ENCODE results near the gene CFAP58.

Gene CFAP58

DNA sequence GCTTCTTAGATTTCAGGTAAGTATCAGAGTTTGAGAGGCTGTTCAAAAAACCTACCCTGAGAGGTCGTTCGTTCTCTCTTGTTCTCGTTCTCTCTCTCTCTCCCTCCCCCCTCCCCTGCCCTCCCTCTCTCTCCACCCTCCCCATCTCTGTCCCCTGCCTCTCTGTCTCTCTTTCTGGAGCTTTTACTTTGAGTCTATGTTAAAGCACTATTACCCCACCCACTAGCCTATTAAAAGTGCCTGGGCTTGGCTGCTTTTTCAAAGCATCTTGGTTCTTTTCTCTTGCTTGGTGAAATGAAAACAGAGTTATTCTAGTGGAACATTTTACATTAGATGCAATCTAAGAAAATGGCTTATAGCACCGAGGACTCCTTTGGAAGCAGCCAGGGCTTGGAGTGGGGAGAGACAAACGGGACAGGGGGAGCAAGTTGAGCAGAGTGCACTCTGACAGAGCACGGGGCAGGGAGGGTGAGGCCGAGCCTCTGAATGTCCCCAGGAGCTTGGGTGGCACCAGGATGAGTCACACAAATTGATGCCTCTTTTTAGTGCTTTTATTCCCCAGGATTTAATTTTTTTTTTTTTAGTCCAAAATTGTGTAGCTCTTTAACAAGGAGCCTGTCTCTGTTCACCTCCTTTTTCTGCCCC lies 134.3 kb downstream of the CFAP58 start:
- no peak for TF ChIP-seq SIN3A (IDR thresholded peaks at IDR 0.05; ENCODE audit: borderline replicate concordance, insufficient read depth, low read length)
- no peak for TF ChIP-seq TAF1 (IDR thresholded peaks at IDR 0.05; ENCODE audit: borderline replicate concordance, insufficient read depth, low read length)
- TF ChIP-seq FOXP2 (optimal IDR thresholded peaks at IDR 0.05; ENCODE audit: borderline replicate concordance, extremely low read depth, extremely low read length, insufficient read depth) = no peak
- TF ChIP-seq, protein P1, sequence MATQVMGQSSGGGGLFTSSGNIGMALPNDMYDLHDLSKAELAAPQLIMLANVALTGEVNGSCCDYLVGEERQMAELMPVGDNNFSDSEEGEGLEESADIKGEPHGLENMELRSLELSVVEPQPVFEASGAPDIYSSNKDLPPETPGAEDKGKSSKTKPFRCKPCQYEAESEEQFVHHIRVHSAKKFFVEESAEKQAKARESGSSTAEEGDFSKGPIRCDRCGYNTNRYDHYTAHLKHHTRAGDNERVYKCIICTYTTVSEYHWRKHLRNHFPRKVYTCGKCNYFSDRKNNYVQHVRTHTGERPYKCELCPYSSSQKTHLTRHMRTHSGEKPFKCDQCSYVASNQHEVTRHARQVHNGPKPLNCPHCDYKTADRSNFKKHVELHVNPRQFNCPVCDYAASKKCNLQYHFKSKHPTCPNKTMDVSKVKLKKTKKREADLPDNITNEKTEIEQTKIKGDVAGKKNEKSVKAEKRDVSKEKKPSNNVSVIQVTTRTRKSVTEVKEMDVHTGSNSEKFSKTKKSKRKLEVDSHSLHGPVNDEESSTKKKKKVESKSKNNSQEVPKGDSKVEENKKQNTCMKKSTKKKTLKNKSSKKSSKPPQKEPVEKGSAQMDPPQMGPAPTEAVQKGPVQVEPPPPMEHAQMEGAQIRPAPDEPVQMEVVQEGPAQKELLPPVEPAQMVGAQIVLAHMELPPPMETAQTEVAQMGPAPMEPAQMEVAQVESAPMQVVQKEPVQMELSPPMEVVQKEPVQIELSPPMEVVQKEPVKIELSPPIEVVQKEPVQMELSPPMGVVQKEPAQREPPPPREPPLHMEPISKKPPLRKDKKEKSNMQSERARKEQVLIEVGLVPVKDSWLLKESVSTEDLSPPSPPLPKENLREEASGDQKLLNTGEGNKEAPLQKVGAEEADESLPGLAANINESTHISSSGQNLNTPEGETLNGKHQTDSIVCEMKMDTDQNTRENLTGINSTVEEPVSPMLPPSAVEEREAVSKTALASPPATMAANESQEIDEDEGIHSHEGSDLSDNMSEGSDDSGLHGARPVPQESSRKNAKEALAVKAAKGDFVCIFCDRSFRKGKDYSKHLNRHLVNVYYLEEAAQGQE (IDR thresholded peaks at IDR 0.05; ENCODE audit: insufficient read depth in 1 of 2, low read depth in 2 of 2, low read length in 2 of 2) = no peak
- TF ChIP-seq POLR2AphosphoS5 (IDR thresholded peaks at IDR 0.05; ENCODE audit: low read depth, low read length) = no peak

DNA sequence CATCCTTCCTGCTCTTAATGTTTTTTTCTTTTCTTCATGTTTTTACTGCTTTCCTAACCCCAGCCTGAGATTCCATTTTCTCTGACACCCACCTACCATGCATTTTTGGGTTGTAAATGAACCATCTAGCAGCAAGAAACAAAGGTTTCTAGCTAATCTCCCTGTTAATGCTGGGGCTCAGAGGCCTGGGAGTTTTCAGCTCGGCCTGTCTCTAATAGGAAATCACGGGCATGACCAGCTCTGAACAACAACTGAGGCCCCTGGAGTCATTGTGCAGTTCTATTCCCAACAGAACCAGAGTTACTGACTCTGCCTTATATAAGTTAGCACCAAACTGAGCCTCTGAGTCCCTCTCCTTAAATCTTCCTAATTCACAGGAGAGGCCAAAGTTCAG lies 134.8 kb downstream of the CFAP58 start:
- TF ChIP-seq SIN3A (IDR thresholded peaks at IDR 0.05; ENCODE audit: borderline replicate concordance, insufficient read depth, low read length) (no peak), POLR2AphosphoS5 (IDR thresholded peaks at IDR 0.05; ENCODE audit: low read depth, low read length) (no peak), FOXP2 (optimal IDR thresholded peaks at IDR 0.05; ENCODE audit: borderline replicate concordance, extremely low read depth, extremely low read length, insufficient read depth) (no peak), TAF1 (IDR thresholded peaks at IDR 0.05; ENCODE audit: borderline replicate concordance, insufficient read depth, low read length) (no peak)
- TF ChIP-seq, protein P1 (IDR thresholded peaks at IDR 0.05; ENCODE audit: insufficient read depth in 1 of 2, low read depth in 2 of 2, low read length in 2 of 2) = no peak

DNA sequence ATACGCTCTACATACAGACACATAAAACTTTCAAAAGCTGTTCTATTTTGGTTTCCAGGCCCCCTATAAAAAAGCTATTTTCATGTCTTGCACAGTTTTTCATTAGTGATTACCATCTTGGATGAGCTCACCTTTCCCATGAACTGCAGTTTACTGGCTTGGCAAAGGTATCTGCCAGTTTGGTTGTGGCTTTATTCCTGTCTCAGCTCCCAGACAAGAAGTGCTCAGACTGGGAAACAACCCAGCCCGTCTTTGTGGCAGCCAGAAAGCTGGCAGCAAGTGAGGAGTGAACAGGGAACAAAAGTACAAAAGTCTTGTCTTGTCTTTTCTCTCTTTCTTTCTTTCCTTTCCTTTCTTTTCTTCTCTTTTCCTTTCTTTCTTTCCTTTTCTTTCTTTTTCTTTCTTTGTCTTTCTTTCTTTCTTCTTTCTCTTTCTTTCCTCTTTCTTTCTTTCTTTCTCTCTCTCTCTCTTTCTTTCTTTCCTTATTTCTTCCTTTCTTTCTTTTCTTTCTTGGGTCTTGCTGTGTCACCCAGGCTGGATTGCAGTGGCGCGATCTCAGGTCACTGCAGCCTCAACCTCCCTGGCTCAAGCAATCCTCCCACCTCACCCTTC lies 138.8 kb downstream of the CFAP58 start:
- TF ChIP-seq FOXP2 (optimal IDR thresholded peaks at IDR 0.05; ENCODE audit: borderline replicate concordance, extremely low read depth, extremely low read length, insufficient read depth) (no peak), POLR2AphosphoS5 (IDR thresholded peaks at IDR 0.05; ENCODE audit: low read depth, low read length) (no peak), TAF1 (IDR thresholded peaks at IDR 0.05; ENCODE audit: borderline replicate concordance, insufficient read depth, low read length) (no peak), SIN3A (IDR thresholded peaks at IDR 0.05; ENCODE audit: borderline replicate concordance, insufficient read depth, low read length) (no peak)
- TF ChIP-seq, protein P1 (IDR thresholded peaks at IDR 0.05; ENCODE audit: insufficient read depth in 1 of 2, low read depth in 2 of 2, low read length in 2 of 2) = no peak

DNA sequence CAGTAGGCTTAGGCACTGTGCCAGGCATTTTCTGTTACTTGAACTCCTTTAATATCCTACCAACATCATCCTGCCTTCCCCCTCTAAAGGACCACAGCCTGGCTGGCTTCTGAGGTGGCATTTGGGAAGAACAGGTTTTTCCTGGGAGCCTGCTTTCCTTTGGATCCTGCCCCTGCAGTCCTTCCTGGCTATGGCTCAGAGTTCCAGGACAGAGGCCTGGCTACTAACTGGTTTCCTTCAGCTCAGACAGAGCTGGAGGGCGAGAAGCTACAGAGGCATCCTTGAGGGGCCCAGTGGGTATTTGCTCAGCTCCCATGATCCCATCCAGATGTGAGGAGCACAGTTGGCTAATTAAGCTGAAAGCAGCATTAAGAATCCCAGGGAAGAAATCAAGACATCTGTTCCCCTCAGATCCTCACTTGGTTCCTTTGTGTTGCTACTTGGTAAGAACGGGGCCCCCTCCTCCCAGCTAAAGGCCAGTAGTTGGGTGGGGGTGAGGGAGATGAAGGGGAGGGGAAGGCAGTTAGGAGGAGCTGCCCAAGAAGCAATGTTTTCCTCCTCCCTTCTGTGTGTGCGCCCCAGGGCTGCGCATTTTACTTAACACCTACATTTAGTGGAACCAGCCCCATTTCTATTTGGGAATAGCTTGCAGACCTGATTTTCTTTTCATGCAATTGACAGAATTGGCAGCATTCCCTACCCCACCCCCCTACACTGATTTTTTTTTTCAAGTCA lies 144.9 kb downstream of the CFAP58 start:
- TF ChIP-seq POLR2AphosphoS5 (IDR thresholded peaks at IDR 0.05; ENCODE audit: low read depth, low read length) = no peak

DNA sequence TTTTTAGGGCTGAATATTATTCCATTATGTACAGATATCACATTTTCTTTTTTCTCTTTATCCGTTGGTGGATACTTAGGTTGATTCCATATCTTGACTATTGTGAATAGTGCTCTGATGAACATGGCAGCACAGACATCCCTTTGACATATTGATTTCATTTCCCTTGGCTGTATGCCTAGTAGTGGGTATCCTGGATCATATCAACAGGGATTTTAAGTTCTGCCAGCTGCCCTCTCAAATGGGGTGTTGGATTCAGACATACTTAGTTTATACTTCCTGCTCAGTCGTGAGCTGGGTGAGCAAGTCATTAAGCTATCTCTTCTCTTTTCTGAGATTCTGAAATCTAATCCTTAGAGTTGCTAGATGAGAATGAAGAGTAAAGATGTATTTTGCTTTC lies 147.8 kb downstream of the CFAP58 start:
- no peak for TF ChIP-seq POLR2AphosphoS5 (IDR thresholded peaks at IDR 0.05; ENCODE audit: low read depth, low read length)
- TF ChIP-seq, protein P1 (IDR thresholded peaks at IDR 0.05; ENCODE audit: insufficient read depth in 1 of 2, low read depth in 2 of 2, low read length in 2 of 2) = no peak
- TF ChIP-seq FOXP2 (optimal IDR thresholded peaks at IDR 0.05; ENCODE audit: borderline replicate concordance, extremely low read depth, extremely low read length, insufficient read depth) = no peak
- no peak for TF ChIP-seq TAF1 (IDR thresholded peaks at IDR 0.05; ENCODE audit: borderline replicate concordance, insufficient read depth, low read length)
- no peak for TF ChIP-seq SIN3A (IDR thresholded peaks at IDR 0.05; ENCODE audit: borderline replicate concordance, insufficient read depth, low read length)
